ENCODE data around the gene PDE12. TPM values are rescaled to one million over a fixed set of nuclear protein-coding genes. Genes with fewer than 3 reads are reported as not detected.
A peak's percentile ranks its signal among the peaks of the same experiment; 100 is the strongest.

PDE12 gene
- total RNA-seq, 1 donor from 2014 or later = 28.1 TPM

- Mint-ChIP-seq H3K4me3 (ENCODE audit: low read depth) (peak overlapping the region; percentile 49), H3K9me3 (no peaks in the 10 kb centered on the region), H3K27ac (peak overlapping the region; percentile 17), H3K27me3 (ENCODE audit: low read depth) (no peaks in the 10 kb centered on the region), H3K36me3 (ENCODE audit: low read depth) (peaks cover 57% of the 10 kb centered on the region), H3K4me1 (ENCODE audit: low read depth) (peaks cover 46% of the 10 kb centered on the region)
- no peak for DNase-seq (ENCODE audit: low spot score)
- intact Hi-C loops (cut with micrococcal nuclease) = loop anchor here (5.0 kb wide), 2 partner anchors 198 to 387 kb away; partner anchors contain the start of gene SLMAP
Observed at GRCh38 chr3:57559526-57559925, 3.5 kb downstream of the PDE12 start.

DNA sequence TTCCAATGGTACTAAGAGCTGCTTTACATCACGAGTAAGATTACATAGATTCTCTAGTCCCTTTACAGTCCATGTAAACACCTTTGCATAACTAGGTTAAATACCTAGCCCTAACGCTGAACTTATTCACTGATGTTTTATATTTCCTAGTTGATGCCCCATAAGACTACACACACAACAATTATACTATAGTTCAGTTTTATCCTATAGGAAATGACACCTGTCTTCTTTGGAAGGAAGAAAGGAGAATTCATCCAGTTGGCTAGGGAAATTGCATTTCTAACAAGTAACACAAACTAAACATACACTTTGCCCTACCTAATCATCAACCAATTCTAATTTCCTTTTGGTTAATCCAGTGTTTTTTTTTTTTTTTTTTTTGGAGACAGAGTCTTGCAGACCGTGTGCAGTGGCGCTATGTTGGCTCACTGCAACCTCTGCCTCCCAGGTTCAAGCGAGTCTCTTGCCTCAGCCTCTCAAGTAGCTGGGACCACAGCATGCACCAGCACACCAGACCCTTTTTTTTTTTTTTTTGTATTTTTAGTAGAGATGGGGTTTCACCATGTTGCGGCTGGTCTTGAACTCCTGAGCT is 13.9 kb downstream of the PDE12 start:
- Mint-ChIP-seq H3K4me1 (ENCODE audit: low read depth) (peaks cover 3% of the 10 kb centered on the region), H3K27ac (no peak overlapping the region), H3K27me3 (ENCODE audit: low read depth) (no peaks in the 10 kb centered on the region), H3K9me3 (no peaks in the 10 kb centered on the region), H3K36me3 (ENCODE audit: low read depth) (peaks cover 47% of the 10 kb centered on the region), H3K4me3 (ENCODE audit: low read depth) (no peak overlapping the region)
- intact Hi-C loops (cut with micrococcal nuclease) = no loop called here
- no peak for DNase-seq (ENCODE audit: low spot score)

DNA sequence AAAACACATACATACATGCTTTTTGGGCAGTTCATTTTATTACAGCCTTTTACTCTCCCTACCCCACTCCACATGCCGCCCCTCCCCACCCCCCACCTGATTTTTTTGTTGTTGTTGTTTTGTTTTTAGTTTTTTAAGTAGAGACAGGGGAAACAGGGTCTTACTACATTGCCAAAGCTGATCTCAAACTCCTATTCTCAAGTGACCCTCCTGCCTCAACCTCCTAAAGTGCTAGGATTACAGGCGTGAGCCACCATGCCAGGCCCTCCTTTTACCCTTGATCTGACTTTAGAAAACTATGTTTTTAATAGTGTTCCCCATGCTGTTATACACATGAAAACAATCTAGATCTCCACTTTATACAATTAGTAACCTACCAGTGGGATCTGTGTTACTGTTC is 14.8 kb downstream of the PDE12 start:
- H3K27me3 Mint-ChIP-seq (ENCODE audit: low read depth) = no peaks in the 10 kb centered on the region
- peaks cover 54% of the 10 kb centered on the region for H3K36me3 Mint-ChIP-seq (ENCODE audit: low read depth)
- no peak overlapping the region for H3K4me3 Mint-ChIP-seq (ENCODE audit: low read depth)
- H3K9me3 Mint-ChIP-seq = no peaks in the 10 kb centered on the region
- peaks cover 4% of the 10 kb centered on the region for H3K4me1 Mint-ChIP-seq (ENCODE audit: low read depth)
- intact Hi-C loops (cut with micrococcal nuclease) = no loop called here
- no peak for DNase-seq (ENCODE audit: low spot score)
- H3K27ac Mint-ChIP-seq = no peak overlapping the region

DNA sequence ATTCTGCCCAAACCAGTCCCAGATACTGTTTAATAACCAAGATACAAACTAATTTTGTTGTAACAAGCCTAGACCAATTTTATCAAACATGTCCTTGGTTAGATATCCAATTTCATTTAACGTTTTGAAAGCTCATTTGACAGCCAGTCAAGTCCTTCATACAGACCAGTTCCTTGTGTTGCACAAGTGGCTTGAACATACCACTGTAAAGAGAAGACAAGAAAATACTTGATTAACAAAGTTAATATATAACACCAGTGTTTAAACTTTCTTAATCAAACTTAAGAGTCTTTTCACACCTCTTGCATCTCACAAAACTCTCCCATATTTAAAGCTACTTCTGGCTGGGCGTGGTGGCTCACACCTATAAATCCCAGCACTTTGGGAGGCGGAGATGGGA is 16.0 kb downstream of the PDE12 start:
- H3K27ac Mint-ChIP-seq = no peak overlapping the region

GRCh38 chr3:57575966-57576626 is 20.0 kb downstream of the PDE12 start:
- H3K27ac Mint-ChIP-seq = peak overlapping the region; percentile 7
- H3K36me3 Mint-ChIP-seq (ENCODE audit: low read depth) = peaks cover 68% of the 10 kb centered on the region
- peaks cover 22% of the 10 kb centered on the region for H3K4me1 Mint-ChIP-seq (ENCODE audit: low read depth)
- no peaks in the 10 kb centered on the region for H3K9me3 Mint-ChIP-seq
- intact Hi-C loops (cut with micrococcal nuclease) = no loop called here
- no peak for DNase-seq (ENCODE audit: low spot score)
- H3K4me3 Mint-ChIP-seq (ENCODE audit: low read depth) = no peak overlapping the region
- H3K27me3 Mint-ChIP-seq (ENCODE audit: low read depth) = no peaks in the 10 kb centered on the region

More for the DNA sequence above, 16.0 kb downstream of the PDE12 start:
- Mint-ChIP-seq H3K36me3 (ENCODE audit: low read depth) (peaks cover 56% of the 10 kb centered on the region), H3K9me3 (no peaks in the 10 kb centered on the region), H3K27me3 (ENCODE audit: low read depth) (no peaks in the 10 kb centered on the region), H3K4me3 (ENCODE audit: low read depth) (no peak overlapping the region), H3K4me1 (ENCODE audit: low read depth) (peaks cover 12% of the 10 kb centered on the region)
- intact Hi-C loops (cut with micrococcal nuclease) = no loop called here
- DNase-seq (ENCODE audit: low spot score) = no peak

- intact Hi-C loops (cut with micrococcal nuclease) = no loop called here
- H3K27me3 Mint-ChIP-seq (ENCODE audit: low read depth) = no peaks in the 10 kb centered on the region
- H3K36me3 Mint-ChIP-seq (ENCODE audit: low read depth) = peaks cover 63% of the 10 kb centered on the region
Observed at GRCh38 chr3:57577801-57578200, 21.7 kb downstream of the PDE12 start.

GRCh38 chr3:57582474-57583168 is 26.5 kb downstream of the PDE12 start:
- Mint-ChIP-seq H3K27me3 (ENCODE audit: low read depth) (no peaks in the 10 kb centered on the region), H3K9me3 (no peaks in the 10 kb centered on the region), H3K4me1 (ENCODE audit: low read depth) (peaks cover 20% of the 10 kb centered on the region), H3K4me3 (ENCODE audit: low read depth) (no peak overlapping the region), H3K36me3 (ENCODE audit: low read depth) (peaks cover 60% of the 10 kb centered on the region), H3K27ac (no peak overlapping the region)
- intact Hi-C loops (cut with micrococcal nuclease) = no loop called here
- no peak for DNase-seq (ENCODE audit: low spot score)

More at GRCh38 chr3:57577801-57578200, 21.7 kb downstream of the PDE12 start:
- no peaks in the 10 kb centered on the region for H3K9me3 Mint-ChIP-seq
- no peak overlapping the region for H3K4me3 Mint-ChIP-seq (ENCODE audit: low read depth)
- peaks cover 20% of the 10 kb centered on the region for H3K4me1 Mint-ChIP-seq (ENCODE audit: low read depth)
- H3K27ac Mint-ChIP-seq = no peak overlapping the region
- DNase-seq (ENCODE audit: low spot score) = no peak

DNA sequence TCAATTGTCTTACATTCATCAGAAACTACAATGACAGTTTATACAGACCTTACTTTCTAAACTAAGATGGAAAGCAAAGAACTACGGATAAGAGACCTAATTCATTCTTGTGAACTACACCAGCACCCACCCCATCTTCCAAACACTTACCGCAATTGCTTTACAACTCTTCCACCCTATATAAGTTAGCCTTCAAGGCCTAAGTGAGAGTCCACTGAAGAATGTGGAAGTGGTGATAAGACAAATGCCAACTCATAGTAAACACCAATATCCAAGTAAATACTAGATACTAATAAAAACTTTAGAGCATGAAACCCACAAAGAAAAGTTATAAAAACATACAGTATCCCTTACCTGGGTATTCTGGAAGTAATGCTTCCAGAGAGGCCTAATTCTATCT is 27.5 kb downstream of the PDE12 start:
- Mint-ChIP-seq H3K4me3 (ENCODE audit: low read depth) (no peak overlapping the region), H3K36me3 (ENCODE audit: low read depth) (peaks cover 57% of the 10 kb centered on the region)

GRCh38 chr3:57586778-57587177 is 30.7 kb downstream of the PDE12 start:
- Mint-ChIP-seq H3K27me3 (ENCODE audit: low read depth) (no peaks in the 10 kb centered on the region), H3K27ac (peak overlapping the region; percentile 12), H3K36me3 (ENCODE audit: low read depth) (peaks cover 49% of the 10 kb centered on the region), H3K9me3 (no peaks in the 10 kb centered on the region), H3K4me1 (ENCODE audit: low read depth) (peaks cover 20% of the 10 kb centered on the region), H3K4me3 (ENCODE audit: low read depth) (no peak overlapping the region)
- no peak for DNase-seq (ENCODE audit: low spot score)
- intact Hi-C loops (cut with micrococcal nuclease) = no loop called here

More for the DNA sequence above, 27.5 kb downstream of the PDE12 start:
- no peaks in the 10 kb centered on the region for H3K9me3 Mint-ChIP-seq
- H3K27ac Mint-ChIP-seq = no peak overlapping the region
- intact Hi-C loops (cut with micrococcal nuclease) = no loop called here
- no peak for DNase-seq (ENCODE audit: low spot score)
- H3K4me1 Mint-ChIP-seq (ENCODE audit: low read depth) = peaks cover 17% of the 10 kb centered on the region
- H3K27me3 Mint-ChIP-seq (ENCODE audit: low read depth) = no peaks in the 10 kb centered on the region

- H3K4me3 Mint-ChIP-seq (ENCODE audit: low read depth) = no peak overlapping the region
- peaks cover 20% of the 10 kb centered on the region for H3K4me1 Mint-ChIP-seq (ENCODE audit: low read depth)
- H3K9me3 Mint-ChIP-seq = no peaks in the 10 kb centered on the region
- H3K36me3 Mint-ChIP-seq (ENCODE audit: low read depth) = peaks cover 54% of the 10 kb centered on the region
- no peak for DNase-seq (ENCODE audit: low spot score)
- no peaks in the 10 kb centered on the region for H3K27me3 Mint-ChIP-seq (ENCODE audit: low read depth)
- intact Hi-C loops (cut with micrococcal nuclease) = no loop called here
- no peak overlapping the region for H3K27ac Mint-ChIP-seq
Observed at GRCh38 chr3:57587905-57588304, 31.8 kb downstream of the PDE12 start.

GRCh38 chr3:57592306-57592705 is 36.2 kb downstream of the PDE12 start:
- no peak for DNase-seq (ENCODE audit: low spot score)
- peaks cover 27% of the 10 kb centered on the region for H3K4me1 Mint-ChIP-seq (ENCODE audit: low read depth)
- intact Hi-C loops (cut with micrococcal nuclease) = no loop called here
- no peak overlapping the region for H3K27ac Mint-ChIP-seq
- H3K9me3 Mint-ChIP-seq = no peaks in the 10 kb centered on the region
- peaks cover 58% of the 10 kb centered on the region for H3K36me3 Mint-ChIP-seq (ENCODE audit: low read depth)
- H3K27me3 Mint-ChIP-seq (ENCODE audit: low read depth) = no peaks in the 10 kb centered on the region
- no peak overlapping the region for H3K4me3 Mint-ChIP-seq (ENCODE audit: low read depth)

GRCh38 chr3:57594144-57594543 is 38.1 kb downstream of the PDE12 start:
- H3K27ac Mint-ChIP-seq = no peak overlapping the region
- no peaks in the 10 kb centered on the region for H3K27me3 Mint-ChIP-seq (ENCODE audit: low read depth)
- peaks cover 29% of the 10 kb centered on the region for H3K4me1 Mint-ChIP-seq (ENCODE audit: low read depth)
- H3K4me3 Mint-ChIP-seq (ENCODE audit: low read depth) = peak overlapping the region; percentile 97
- intact Hi-C loops (cut with micrococcal nuclease) = no loop called here
- no peaks in the 10 kb centered on the region for H3K9me3 Mint-ChIP-seq
- no peak for DNase-seq (ENCODE audit: low spot score)
- H3K36me3 Mint-ChIP-seq (ENCODE audit: low read depth) = peaks cover 60% of the 10 kb centered on the region

- DNase-seq (ENCODE audit: low spot score) = no peak
- Mint-ChIP-seq H3K27ac (no peak overlapping the region), H3K4me1 (ENCODE audit: low read depth) (peaks cover 32% of the 10 kb centered on the region), H3K4me3 (ENCODE audit: low read depth) (peak overlapping the region; percentile 97), H3K27me3 (ENCODE audit: low read depth) (no peaks in the 10 kb centered on the region), H3K36me3 (ENCODE audit: low read depth) (peaks cover 62% of the 10 kb centered on the region), H3K9me3 (no peaks in the 10 kb centered on the region)
- intact Hi-C loops (cut with micrococcal nuclease) = no loop called here
Observed at GRCh38 chr3:57594576-57594975, 38.5 kb downstream of the PDE12 start.

Measured in activated T-helper 2 cell treated with anti-CD3 and anti-CD28 coated beads, Interferon-gamma antibody, Interleukin-2, Interleukin-4, amounts not matched to agents 10 μg/mL and 5 μg/mL and 100 μg/mL, durations not matched to agents 14 hours and 24 hours and 36 hours (primary cell).